HTR-8/SVneo (cell line): ENCODE results near the gene NACC2.
A peak's percentile ranks its signal among the peaks of the same experiment; 100 is the strongest.
"Not testable (repeated sequence)": the region's sequence is repeated elsewhere in the genome, so short reads cannot be mapped to it uniquely, and the experiment has no call there.

Source experiments
- DNase-seq: peaks from one replicate; pipeline ENCODE4 v3.0.0; 2011; ENCODE audit warnings: low spot score, mixed read lengths; ENCODE audit not compliant: insufficient read length
- FAIRE-seq: peaks from 2 replicates; lab custom pipeline; 2011; peaks lifted over from hg19 to GRCh38; lab: Jason Lieb, UNC

Gene NACC2

DNA sequence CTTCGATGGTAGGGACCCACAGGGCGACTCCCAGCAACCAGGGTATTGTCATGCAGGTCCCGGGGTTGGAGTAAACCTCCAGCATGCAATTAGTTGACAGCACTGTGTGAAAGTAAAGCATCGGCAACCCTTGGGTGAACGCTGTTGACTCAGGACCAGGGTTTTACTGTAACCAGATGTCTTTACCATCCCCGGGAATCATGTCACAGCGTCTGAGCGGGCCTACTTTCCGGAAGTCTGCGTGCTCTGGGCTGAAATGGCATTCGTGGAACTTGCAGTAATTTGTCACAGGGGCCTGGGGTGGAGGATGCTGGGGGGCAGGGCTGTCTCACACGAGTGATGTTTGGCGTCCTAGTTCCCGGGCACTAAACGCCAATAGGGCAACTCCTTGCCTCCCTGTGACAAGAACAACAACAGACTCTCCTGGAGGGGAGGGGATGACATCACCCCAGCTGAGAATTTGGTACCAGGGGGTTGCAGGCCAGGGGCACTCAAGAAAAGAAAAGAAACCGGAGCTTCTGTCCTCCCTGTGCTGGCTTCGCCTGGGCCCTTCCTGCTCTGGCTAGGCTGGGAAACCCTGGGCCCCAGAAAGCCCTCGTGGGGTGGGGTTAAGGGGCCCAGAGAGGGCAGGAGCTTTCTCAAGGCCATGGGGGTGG lies 123.8 kb downstream of the NACC2 start:
- FAIRE-seq (no peak), DNase-seq (no peak)

DNA sequence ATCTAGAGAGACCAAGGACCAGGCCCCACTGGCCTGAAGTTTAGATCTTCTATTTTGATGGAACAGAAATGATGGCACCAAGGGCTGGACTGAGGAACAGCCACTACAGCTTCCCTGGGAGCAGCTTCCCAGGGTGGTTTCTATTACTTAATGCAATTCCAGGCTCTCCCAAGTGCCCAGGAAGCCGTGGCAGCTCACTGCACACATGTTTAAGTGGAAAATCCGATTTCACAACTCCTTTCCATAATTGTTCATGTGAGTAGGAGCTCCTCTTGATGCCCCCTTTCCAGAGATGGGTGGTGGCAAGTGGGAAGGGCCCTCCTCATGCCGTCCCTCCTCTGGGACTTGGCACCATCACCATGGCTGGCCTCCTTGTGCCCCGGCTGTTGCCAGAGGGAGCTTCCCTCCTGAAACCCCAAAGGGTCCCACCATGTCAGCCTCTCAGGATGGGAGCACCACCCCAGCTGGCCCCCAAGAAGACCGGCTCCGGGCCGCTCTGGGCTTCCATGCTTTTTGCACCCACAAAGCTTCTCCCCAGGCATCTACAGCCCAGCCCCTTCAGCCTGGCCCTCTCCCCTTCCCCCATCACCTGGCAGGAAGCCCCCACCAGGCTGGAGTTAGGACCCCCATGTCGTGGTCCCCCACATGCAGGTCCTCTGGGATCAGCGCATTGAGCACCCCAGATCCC lies 124.8 kb downstream of the NACC2 start:
- FAIRE-seq (no peak), DNase-seq (no peak)

DNA sequence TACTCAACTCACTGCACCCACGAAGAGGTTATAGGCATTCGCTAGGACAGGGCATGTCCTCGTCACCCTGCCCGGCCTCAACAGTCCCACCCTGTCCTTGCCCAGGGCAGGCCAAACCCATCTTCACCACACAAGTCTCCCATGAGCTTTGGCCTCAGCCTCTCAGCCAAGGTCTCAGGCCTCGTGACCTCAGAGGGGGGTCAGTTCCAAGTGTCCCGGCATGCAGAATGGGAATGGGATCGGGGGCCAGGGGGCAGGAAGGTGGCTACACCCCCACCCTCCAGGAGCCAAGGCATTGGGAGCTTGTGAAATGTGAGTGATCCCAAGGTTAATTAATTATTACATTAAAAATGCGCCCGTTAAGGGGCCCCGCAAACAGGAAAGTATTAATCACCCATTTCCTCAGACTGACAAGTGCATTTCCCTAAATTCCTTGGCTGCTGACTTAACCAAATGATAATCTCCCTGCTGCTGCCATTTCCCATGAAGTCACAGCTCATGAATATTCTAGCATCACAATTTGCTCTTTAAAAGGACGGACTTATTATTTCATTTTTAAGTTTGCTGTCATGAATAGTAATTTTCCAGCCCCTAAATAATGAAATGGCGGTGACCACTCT lies 125.9 kb downstream of the NACC2 start:
- no peak for DNase-seq
- FAIRE-seq, result no peak

DNA sequence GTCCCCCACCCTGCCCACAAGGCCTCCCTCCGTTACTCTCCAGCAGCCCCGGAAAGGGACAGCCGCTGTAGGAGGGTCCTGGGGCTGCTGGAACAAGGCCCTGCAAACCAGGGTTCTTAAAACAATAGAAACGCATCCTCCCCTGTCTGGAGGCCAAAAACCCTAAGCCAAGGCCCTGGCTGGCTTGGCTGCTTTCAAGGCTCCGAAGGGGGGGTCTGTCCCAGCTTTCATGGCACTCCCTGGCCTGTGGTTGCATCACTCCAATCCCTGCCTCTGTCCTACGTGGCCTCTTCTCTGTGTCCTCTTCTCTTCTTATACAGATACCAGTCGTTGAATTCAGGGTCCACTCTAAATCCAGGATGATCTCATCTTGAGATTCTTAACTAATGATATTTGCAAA lies 126.5 kb downstream of the NACC2 start:
- FAIRE-seq, result no peak

DNA sequence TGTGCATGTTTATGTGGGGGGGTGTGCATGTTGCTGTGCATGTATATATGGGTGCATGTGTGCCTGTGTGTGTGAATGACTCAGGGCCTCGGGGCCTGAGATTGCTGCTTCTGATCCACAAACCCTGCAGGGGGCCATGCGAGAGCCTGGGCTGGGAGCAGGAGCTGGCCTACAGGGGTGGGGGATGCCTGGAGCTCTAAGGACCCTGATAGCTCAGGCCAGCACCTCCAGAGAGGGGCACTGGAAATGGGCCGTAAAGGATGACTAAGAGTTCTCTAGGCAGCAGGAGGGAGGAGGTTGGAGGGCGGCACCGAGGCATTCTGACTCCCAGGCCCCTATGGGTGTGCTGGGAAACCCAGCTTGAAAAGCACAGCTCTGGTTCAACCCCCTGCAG lies 127.0 kb downstream of the NACC2 start:
- DNase-seq, result no peak
- FAIRE-seq, result no peak

More for the DNA sequence above, 126.5 kb downstream of the NACC2 start:
- no peak for DNase-seq

DNA sequence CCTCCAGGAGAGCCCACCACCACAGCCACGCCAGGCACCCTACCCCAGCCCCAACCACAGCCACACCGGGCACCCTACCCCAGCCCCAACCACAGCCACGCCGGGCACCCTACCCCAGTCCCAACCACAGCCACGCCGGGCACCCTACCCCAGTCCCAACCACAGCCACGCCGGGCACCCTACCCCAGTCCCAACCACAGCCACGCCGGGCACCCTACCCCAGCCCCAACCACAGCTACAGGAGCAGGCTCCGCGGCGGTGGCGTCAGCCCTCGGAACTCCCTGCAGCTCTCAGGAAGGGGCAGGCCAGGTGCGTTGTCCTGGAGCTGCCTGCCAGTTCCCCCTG lies 128.2 kb downstream of the NACC2 start:
- DNase-seq, FAIRE-seq: not testable (repeated sequence)

DNA sequence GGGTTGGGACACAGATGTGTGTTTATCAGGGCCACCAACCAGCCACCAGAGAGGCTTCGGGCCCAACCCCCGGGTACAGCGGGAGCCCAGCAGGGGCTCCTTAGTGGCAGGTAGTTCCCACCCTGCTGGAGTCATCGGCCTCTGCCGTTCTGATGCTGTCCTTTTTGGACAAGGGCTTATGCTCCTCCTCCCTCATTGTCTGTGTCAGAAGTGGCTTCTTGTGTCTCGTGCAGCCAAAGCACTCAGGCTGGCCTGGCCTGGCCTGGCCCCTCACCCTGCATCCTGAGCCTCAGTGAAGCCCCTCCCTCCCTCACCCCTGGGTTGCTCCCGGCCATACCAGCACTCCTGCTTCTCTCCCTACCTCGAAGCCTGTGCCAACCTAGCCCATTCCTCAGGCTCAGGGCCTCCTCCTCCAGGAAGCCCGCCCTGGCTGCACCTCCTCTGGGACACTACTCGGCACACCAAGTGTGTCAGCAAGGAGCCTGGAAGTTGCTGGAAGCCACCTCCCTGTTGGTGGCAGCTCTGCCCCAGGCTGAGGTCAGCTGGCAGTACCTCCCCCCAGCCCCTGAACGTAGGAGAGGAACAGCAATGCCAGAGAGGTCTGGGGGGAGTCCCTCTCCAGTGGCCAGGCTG lies 129.8 kb downstream of the NACC2 start:
- FAIRE-seq, result no peak

DNA sequence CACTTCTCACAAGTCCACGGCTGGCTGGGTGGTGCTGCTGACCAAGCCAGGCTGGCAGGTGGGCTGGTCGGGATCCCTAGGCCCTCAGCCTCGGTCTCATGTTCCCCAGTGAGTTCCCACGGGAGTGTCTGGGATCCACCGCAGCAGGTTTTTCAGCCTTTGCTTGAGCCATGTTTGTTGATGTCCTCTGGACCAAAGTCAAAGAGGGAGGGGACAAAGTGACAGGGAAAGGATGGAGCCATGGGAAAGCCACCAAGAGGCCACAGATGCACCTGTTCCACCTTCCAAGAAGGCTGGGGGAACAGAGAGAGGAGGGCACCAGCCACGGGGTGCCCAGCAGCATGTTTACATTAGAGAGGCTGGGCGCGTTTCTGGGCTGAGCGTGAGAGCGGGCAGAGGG lies 131.2 kb downstream of the NACC2 start:
- FAIRE-seq (no peak), DNase-seq (no peak)

More for the DNA sequence above, 129.8 kb downstream of the NACC2 start:
- no peak for DNase-seq

DNA sequence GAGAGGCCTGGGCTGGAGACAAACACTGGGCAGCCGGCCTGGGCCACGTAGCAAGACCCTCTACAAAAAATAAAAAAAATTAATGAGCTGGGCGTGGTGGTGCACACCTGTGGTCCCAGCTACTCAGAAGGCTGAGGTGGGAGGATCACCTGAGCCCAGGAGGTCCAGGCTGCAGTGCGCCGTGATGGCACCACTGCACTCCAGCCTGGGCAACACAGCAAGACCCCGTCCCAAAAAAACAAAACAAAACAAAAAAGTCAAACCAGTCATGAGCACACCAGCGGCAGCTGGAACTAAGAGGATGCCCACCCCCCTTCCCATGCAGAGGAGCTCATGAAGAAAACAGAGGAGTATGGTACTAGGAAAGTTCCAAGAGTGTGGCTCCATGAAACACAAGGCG lies 131.8 kb downstream of the NACC2 start:
- FAIRE-seq, result no peak

DNA sequence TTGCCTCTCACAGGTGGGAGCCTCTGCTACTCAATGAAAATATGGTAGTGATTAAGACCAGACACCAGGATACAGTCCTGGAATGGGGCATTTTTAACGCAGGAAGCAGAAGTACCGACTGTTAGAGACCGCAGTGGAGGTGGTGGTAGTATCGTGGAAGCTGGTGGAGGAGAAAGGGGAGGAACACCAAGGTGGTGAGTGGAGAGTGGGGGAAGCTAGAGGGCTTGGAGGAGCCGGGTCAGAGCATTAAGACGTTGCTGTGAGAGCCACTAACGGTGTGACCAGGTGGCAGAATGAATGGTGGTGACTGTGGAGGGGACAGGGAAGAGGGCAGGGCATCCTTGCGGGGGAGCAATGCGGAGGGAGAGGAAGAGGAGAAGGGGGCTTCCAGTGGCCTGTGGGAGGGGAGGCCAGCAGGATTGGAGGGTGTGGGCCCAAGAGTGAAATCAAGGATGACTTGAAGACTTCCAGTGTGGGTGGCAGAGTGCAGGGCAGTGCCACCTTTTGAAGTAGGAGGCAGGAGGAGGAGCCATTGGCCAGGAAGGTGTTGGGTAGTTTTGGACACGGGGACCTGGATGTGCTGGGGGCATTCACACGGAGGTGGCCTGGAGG lies 132.3 kb downstream of the NACC2 start:
- no peak for FAIRE-seq
- DNase-seq, result no peak

More for the DNA sequence above, 131.8 kb downstream of the NACC2 start:
- DNase-seq, result no peak

DNA sequence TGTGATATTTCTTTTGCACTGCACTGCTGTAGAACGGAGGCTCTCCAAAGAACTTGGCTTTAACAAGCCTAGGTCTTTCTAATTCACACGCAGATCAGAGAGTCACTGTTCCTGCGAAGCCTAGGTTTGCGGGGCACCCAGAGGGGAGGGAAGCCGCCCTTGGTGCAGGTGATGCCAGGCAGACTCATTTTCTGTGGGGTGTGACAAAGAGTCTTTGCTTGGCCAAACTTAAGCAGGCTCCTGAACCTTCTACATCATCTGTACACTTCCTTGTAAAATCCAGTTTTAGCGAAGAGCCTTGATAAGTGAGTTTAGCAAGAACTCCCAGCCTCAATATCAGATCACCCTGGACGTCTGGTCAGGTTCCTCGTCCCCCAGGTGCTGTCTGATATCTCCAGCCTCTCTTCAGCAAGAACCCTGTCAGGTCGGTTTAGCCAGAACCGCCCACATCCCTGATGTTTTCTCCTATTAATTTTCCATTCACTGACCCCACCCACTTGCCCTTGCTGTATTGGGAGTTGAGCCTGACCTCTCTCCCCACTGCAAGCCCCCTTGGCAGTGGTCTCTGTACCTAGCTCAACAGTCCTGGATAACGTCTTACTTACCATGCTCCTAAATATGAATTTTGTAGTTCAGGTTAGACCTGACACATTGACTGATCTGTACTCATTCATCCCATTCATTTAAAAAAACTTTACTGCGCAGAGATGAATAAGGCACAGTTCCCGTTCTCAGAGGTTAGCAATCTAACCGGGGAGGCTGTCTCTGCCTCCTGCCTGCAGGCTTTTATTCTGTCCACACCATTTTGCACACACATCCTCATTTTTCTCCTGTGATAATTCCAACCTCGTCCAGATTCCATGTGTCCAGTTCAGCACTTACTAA lies 133.0 kb downstream of the NACC2 start:
- FAIRE-seq, result no peak
- DNase-seq, result no peak

DNA sequence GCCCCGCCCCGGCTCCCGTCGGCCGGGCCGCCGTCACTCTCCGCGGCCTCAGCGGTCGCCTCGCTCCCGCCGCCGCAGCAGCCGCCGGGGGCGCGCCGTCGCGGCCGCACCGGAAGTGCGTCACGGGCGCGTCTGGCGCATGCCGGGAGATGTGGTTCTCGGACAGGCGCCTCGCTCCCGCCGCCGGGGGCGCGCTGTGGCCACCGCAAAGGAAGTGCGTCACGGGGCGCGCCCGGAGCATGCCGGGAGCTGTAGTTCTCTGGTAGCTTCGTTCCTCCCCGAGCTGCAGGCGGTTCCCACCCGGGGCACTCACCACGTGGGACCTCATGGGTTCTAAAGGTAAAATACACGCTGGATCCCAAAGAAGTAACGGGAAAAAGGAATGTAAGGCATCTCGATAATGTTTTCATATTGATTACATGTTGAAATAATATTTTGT lies 133.8 kb downstream of the NACC2 start, which contains the start of gene UBAC1:
Gene UBAC1 (minus strand): TSS at position 97 of the 439 bp plus-strand sequence. CDS start 211 bp downstream, outside the sequence.
- FAIRE-seq, result no peak
- peak; percentile 97 for DNase-seq

DNA sequence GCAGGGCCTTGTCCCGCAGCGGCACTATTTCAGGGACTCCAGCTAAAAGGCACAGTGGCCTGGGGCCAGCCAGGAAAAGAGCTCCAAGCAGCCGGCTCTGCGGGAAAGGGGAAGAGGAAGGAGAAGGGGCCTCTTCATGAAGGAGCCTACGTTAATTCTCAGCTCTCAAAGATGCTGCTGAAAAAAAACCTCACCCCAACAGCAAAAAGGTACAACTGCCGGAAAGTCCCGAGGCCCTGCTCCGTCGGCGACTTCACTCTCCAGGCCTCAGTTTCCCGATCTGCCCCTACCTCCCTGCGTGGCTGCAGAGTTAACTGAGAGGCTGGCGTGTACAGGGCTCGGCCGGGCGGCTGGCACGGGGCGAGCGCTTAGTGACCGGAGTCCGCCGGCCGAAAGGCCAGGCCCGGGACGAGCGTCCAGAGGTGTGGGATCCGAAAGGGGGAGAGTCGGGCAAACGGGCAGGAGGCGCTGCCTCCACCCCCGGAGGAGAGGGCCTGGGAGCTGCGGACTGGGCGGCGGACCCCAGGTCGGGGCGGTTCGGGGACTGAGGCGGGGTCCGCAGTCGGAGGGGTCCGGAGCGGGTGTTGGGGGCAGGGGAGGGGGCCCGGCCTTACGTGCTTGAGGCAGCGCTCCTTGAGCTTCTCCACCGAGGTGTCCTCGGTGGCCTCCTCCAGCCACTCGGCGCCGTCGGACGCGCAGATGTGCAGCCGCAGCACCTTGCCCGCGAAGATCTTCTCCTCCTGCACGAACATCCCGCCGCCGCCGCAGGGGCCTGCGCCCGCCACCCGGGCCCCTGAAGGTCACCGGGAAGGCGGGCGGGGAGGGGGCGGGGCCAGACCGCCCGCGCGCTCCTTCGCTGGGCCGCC lies 134.4 kb downstream of the NACC2 start:
- no peak for FAIRE-seq
- no peak for DNase-seq

DNA sequence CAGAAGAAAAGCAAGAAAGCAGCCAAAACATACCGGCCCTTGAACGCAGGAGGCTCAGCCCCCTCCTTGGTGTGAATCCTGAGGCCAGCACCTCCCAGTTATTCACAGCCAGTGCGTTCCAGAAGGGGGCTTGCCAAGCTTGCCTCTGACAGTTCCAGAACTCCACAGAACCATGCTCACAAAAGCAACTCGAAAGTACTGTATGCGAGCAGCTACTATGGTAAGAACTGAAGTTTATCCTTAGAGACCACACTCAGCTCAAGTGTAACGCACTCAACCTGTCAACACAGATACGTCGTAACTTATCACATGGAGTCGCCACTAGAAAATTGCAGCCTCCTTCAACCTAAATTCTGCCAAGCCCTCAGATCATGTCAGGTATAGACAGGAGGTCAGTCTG lies 135.3 kb downstream of the NACC2 start:
- DNase-seq, result no peak
- FAIRE-seq, result no peak

DNA sequence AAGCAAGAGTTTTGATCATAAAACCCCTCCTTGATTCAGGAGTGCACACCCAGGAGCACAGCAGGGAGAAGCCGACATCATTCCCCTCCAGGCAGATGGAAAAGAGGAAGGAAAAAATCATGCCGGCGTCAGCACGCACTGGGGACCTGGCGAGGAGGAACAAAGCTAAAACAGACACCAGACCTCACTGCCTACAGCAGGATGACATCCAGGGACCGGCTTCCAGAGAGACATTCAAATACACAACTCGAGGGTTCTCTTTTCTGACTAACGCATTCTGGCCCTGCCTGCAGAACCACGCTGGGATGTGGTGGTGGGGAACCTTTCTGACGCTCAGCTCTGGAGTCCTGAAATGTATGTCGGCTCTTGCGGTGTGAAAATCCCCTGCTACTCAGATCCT lies 136.6 kb downstream of the NACC2 start:
- no peak for FAIRE-seq
- no peak for DNase-seq

DNA sequence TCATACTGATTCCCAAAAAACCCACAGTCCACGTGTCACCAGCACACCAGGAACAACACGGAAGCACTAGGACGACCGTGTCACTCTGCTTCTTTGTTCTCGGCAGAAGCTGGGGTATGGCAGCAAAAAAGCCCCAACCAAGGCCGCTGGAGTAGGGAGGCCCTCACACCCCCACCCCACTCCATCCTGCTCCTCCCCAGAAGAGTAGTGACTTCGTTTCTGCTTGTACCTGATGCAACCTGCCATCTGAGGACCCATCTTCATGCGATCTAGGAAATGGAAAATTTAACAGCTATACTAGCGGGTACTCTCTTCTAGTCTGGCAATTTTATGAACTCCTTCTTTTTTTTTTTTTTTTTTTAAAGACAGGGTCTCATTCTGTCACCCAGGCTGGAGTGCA lies 137.7 kb downstream of the NACC2 start:
- FAIRE-seq, result no peak

DNA sequence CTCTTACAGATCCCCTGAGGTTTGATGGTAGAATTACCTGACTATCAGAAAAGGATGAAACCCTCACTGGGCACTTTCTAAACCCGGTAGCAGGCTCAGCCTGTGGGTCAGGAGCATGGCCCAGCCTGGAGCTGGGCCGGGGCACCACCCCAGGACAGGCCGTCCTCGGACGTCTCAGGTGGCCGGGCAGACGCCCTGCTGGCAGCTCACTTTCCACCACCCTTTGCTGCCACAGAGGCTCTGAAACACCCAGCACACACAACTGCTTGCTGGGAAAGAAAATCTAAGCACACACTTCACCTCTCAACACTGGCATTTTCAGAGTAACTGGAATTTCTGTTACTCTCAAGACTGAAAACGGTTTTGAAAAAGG lies 138.3 kb downstream of the NACC2 start:
- DNase-seq (no peak), FAIRE-seq (no peak)

More for the DNA sequence above, 137.7 kb downstream of the NACC2 start:
- no peak for DNase-seq
